Neural cell (in vitro differentiated cells): Measurements from ENCODE around the gene TMC6.

Experiments
- EZH2 ChIP-seq: fragments of 200-600, 300-800 bp; shearing (Covaris generic), sonication (generic); IDR thresholded peaks from 2 replicates; pipeline ENCODE4 v1.6.1; 2014; ENCODE audit warnings: antibody characterized with exemption, low read length, borderline replicate concordance, mild to moderate bottlenecking; ENCODE audit not compliant: insufficient read depth, poor library complexity, severe bottlenecking
- POLR2AphosphoS5 ChIP-seq: IDR thresholded peaks from 2 replicates; pipeline ENCODE4 v1.6.1; 2012

GRCh38 chr17:78134899-78135385 lies 6.4 kb upstream of the TMC6 start:
- no peak for TF ChIP-seq POLR2AphosphoS5
- no peak for TF ChIP-seq EZH2
